Measurements from ENCODE around the gene PCID2.

Gene PCID2

DNA sequence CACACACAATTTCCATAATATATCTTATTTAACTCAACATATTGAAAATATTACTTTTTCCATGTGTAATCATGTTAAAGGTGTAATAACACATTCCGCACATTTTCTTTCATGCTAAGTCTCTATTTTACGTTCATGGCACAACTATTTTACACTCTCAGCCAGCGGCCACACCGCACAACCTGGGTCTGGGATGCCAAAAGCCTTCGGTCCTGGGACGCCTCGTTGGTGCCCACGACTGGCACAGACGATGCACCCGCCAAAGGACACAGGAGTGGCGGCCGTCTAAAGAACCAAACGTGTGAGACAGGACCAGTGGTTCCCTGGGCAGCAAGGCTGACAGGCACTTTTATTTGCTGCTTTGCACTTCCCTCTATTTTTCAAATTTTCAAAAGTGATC is 60.1 kb downstream of the PCID2 start:
- no peak for DNase-seq

DNA sequence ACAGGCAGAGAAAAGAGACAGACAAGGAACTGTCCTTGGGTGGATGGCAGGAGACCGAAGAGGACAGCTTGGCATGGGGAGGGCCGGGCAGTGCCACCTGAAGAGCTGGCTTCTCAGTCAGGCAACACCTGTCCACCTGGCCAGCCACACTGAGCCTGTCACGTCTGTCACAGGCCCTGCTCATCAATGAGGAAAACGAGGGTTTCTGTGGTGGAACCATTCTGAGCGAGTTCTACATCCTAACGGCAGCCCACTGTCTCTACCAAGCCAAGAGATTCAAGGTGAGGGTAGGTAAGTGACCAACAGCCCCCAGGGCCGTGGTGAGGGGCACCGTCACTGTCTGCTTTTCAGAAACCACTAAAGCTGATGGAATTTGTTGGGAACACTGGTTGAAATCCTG is 61.3 kb downstream of the PCID2 start:
- DNase-seq: no peak

DNA sequence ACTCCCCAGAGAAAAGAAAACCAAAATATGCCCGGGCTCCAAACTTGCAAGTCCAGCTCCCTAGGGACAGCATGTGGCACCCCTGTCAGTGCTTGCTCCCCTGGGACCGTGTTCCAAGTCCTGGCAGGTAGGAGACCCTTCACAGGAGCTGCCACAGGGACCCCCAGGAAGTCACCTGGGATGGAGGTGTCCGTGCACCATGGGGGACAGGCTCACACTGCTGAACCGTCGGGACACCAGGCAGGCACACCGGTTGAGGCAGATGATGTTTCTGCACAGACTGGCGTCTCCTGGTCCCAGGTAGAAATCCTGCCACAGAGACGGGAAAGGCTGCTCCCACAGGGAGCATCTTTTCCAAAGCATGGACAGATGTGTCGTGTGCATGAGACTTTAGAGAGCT is 61.7 kb downstream of the PCID2 start:
- no peak for DNase-seq

DNA sequence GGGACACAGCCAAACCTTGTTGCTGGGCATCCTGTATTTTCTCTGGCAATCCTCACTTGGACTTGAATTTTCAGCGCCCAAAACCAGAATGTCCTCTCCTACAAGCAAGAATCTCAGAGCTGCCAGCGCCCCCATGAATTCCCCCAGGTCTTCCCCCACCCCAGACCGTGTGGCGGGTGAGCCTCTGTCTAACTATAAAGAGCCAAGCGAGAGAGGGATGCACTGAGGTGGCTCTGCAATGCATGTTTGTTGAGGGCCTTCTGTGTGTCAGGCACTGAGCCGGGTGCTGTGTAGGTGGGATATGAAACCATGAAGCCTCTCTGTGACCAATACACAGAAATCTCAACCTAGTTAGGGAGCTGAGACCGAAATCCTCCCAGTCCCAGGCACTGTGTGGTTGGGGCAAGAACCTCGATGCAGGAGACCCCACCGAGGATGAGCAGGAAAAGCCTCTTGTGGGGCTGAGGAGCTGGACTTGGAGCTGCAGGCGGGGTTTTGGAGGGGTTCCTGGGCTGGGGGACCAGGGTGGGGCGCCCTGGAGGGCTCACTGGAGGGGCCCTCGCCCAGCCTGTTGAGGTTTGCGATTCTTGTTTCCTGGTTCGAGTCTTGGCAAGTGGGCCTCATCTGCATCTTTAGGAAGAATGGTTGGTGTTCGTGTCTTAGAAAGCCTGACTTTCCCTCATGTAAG is 62.4 kb downstream of the PCID2 start:
- DNase-seq: no peak

DNA sequence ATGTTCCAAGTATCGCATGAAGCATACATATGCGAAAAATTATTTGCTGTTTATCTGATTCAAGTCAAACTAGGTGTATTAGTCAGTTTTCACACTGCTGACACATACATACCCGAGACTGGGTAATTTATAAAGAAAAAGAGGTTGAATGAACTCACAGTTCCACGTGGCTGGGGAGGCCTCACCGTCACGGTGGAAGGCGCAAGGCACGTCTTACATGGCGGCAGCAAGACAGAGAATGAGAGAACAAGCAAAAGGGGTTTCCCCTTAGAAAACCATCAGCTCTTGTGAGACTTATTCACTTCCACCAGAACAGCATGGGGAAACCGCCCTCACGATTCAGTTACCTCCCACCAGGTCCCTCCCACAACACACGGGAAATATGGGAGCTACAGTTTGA is 63.0 kb downstream of the PCID2 start:
- peak; percentile 63 for DNase-seq

DNA sequence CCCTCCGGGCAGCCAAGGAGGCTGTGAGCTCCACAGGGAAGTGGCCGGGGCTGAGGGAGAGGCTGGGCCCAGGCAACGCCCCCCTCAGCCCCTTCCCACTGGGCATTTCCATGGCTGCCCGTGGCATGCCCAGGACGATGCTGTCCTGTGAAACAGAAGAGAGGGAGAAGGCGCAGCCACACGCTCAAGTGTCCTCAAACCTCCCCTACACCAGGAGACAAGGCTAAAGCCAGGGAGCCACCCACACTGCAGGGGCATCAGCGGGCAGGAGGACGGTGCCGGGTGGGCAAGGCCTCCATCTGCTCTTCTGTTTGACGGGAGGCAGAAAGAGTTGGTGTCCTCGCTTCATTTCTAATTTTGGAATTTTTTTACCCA is 64.2 kb downstream of the PCID2 start:
- no peak for DNase-seq

DNA sequence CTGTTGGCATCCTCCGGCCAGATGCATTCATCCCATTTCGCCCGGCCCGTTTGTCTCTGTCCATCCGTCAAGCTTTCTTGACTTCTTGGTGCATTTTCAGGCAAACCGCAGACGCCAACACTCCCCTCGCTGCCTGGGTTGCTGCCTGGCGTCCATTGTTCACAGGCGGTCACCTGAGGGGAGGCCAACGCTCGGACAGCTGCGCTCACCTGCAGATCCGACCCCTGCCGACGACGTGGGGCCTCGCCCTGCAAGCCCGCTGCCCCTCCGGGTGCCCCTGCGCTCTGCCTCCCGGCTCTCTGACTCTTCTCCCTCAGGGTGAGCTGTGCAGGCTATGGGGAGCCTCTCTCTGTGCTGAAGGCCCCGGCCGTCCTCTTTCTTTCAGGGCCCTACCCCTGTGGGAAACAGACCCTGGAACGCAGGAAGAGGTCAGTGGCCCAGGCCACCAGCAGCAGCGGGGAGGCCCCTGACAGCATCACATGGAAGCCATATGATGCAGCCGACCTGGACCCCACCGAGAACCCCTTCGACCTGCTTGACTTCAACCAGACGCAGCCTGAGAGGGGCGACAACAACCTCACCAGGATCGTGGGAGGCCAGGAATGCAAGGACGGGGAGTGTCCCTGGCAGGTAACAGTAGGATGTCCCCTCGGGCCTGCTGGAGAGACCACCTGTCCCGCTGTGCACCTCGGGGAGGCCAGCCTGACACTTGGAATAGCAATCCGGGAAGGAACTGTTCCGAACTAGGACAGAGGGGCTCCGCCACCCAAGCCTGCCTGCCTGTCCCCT is 64.8 kb downstream of the PCID2 start:
- no peak for DNase-seq

DNA sequence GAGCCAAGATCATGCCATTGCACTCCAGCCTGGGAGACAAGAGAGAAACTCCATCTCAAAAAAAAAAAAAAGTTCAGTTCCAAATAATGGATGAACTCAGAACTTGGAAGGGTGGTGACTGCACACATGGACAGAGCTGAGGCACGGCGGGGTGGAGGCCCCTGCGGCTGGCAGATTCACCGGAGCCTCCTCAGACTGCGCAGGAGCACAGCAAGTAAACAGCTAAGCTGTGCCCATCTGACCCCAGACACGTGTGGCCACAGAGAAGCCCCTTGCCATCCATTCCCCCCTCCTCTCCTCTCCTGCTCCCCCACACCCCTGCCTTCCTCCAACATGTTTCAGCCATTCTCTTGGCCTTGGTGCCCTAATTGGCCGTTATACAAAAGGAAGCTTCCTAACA is 65.6 kb downstream of the PCID2 start:
- no peak for DNase-seq

DNA sequence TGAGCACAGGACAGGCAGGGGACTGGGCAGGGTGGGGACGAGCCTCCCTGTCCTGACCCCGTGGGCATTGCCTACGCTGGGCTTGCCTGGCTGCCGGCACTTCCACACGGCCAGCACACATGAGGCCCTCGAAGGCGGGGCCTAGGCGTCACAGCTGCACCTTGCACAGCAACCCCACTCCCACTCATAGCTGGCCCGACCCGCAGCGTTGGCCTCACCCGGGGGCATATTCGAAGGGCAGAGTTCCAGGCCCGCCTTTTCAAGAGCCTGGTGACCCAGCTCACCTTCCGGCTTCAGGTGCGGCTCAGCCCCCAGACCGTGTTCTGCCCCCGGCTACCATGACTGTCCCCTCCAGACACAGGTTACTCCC is 66.9 kb downstream of the PCID2 start:
- no peak for DNase-seq

DNA sequence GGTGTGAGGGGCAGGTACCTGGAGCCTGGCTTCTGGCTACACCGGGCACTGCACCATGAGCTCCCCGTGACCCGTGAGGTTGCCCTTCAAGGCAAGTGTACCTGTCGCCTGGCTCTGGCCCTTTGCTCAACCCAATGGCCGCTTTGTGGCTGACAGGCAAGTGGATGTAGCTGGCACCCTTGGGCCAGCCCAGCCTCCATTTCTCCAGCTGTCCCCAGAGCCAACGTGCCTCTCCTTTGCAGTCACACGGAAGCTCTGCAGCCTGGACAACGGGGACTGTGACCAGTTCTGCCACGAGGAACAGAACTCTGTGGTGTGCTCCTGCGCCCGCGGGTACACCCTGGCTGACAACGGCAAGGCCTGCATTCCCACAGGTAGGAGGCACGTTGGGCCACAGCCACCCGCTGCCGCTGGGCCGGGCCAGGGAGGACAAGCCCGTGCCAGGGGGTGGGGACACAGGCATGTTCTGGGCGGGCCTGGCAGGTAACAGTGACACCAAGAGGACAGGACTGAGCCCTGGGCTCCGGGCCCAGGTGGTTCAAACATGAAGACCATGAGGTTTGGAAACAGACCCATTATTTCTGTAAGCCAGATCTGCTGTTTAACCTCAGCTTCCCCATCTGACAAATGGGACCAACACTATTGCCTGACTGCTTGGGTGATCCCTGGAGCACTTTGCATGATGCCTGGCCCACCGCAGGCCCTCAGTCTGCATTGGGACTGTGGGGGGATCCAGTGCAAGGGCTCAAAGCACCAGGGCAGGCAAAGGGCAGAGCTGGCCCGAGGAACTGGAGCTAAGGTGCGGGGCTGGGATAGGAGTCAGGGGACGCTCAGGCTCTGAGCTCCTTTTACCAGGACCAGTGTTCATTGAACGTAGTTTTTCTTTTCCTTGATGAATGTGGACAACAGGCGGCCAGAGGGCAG is 67.5 kb downstream of the PCID2 start:
- DNase-seq: no peak

DNA sequence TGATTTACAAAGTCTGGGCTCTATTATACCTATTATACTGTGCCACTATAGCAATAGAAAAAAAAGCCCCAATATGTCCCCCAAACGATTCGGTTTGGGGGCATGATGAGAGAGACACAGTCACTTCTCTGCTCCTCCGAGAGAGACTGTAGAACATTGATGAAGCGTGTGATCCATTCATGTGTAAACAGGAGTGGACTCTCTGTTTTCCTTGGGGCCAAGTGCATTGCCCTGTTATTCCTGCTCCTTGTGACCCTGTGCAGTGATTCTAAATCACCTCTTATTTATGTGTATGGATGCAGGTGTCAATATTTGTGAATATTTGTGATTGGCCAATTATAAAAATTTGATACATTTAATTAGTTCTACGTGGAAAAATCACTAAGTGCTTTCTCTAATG is 68.9 kb downstream of the PCID2 start:
- no peak for DNase-seq

DNA sequence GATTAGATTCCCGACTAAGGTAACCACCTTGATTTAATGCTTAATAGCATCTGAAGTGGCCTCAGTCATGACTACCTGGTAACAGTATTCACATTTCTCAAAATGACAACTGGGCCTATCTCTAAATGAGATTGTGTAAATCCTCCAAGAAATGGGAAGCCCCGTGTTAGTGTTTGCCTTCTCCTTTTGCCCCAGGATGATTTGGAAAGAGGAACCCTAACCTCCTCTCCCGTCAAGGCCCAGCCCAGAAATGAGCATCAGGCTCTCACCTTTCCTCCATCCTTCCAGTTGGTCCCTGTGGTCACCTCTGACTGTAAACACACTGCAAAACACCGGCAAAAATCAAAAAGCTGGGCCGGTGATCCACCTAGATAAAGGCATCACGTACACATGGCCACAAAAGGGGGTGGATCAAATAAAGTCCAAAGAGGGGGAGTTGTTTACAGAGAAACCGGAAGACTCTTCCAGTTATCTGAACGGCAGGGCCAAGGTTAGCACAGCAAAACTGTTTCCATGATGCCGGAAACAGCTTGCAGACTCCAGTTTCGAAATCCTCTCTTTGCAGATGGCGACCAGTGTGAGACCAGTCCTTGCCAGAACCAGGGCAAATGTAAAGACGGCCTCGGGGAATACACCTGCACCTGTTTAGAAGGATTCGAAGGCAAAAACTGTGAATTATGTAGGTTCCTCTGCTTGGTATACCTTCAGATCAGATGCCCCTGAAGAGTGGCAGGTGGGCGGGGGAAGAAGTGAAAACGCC is 69.5 kb downstream of the PCID2 start:
- DNase-seq: no peak

DNA sequence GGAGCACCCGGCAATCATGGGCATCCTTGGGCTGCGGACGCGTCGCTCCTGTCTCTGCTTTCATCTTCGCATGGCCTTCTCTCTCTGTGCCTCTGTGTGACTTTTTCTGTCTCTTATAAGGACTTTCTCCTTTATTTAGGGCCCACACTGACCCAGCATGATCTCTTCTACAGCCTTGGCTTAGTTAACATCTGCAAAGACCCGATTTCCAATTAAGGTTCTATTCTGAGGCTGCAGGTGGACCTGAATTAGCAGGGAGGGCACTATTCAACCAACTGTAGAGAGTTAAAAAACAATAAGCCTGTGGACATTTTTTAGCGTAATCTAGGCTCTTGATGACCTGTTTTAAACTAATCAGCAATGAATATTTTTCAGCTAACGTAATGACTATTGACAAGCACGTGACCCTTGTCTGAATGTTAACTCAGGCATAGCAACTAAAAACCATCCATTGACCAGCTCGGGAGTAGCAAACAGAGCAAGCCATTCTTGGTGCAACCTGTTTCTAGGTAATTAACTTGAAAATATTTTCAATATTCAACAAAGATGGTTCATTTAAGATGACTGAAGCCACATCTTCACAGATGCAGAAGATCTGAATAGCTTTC is 70.7 kb downstream of the PCID2 start:
- no peak for DNase-seq

DNA sequence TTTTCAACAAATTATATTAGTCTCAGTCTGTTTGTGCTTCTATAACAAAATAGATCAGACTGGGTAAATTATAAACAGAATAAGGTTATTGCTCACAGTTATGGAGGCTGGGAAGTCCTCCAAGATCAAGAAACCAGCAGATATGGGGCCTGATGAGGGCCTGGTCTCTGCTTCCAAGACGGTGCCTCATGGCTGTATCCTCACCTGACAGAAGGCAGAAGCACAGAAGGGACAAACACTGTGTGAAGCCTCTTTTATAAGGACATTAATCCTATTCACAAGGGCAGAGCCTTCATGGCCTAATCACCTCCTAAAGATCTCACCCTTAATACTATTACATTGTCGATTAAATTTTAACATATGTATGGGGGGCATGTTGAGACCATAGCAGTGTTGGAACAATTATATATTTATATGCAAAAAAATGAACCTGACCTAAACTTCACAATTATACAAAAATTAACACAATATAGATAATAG is 73.1 kb downstream of the PCID2 start:
- DNase-seq: no peak

DNA sequence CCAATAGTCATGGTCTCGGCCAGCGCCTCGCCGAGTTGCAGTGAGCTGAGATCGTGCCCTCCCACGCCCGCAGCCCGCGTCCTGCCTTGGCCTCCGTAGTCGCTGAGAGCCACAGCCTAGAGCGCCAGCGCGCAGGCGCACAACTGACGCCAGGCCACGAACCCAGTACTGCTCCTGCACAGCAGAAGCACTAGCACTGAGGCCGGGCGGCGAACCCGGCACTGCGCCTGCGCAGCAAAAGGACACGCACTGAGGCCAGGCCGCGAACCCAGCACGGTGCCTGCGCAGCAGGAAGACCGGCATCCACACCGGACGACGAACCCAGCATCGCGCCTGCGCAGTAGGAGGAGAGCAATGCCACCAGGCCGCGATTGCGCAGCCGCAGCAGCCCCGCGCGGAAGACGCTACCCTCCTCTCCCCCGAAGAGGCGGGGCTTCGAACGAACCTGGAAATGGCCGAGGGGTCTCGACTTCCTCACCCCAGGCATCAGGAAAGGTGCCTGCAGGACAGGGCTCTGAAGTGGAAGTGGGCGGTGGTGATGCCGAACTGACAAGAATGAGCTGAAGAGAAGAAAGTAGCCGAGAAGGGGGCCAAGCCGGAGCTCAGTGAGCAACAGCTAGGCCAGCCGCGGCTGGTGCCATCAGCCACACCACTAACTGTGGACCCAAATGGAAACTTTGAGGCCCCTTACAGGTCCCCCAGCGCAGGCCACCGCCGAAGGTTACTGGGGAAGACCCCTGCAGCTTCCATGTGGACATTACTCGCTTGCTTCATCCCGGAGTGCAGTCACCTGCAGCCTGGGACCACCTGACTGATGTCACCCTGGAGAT is 78.3 kb downstream of the PCID2 start:
- DNase-seq: peak; percentile 29

DNA sequence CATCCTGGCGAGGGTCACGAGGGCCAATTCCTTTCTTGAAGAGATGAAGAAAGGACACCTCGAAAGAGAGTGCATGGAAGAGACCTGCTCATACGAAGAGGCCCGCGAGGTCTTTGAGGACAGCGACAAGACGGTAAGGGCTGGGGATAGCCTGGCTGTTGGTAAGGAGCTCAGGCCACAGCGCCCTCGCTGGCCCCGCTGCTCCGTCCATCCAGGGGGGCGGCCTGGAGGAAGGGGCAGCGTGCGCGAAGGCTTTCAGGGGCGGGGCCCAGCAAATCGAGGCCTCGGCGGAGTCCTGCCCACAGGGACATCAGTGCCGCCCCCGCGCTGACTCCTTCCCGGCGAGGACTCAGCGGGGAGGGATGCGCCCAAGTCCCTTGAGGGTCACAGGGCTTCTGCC is 79.0 kb downstream of the PCID2 start:
- no peak for DNase-seq

Measured in stimulated activated naive CD4-positive, alpha-beta T cell treated with Interleukin-2 at 50 U/mL for 16 hours (primary cell).